ENCODE results near the gene C20orf173. TPM values are rescaled to one million over a fixed set of nuclear protein-coding genes. Genes with fewer than 3 reads are reported as not detected.
A peak's percentile ranks its signal among the peaks of the same experiment; 100 is the strongest.

Gene C20orf173
- total and polyA plus RNA-seq, 2 of the 13 experiments (the other 11 are each of a cell fraction or from before 2014, with no cell fraction given): not detected

- TF ChIP-seq, protein P1, sequence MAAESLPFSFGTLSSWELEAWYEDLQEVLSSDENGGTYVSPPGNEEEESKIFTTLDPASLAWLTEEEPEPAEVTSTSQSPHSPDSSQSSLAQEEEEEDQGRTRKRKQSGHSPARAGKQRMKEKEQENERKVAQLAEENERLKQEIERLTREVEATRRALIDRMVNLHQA (CRISPR knock-in tag; IDR thresholded peaks at IDR 0.05): no peak
- TF ChIP-seq ZNF747 (CRISPR knock-in tag; IDR thresholded peaks at IDR 0.05; ENCODE audit: borderline replicate concordance) (peak; percentile 95), ZNF558 (CRISPR knock-in tag; IDR thresholded peaks at IDR 0.05; ENCODE audit: borderline replicate concordance) (peak; percentile 88; the same call in 1 of the 2 replicates), MAFF (IDR thresholded peaks at IDR 0.05; ENCODE audit: low read depth, low read length) (peak; percentile 0; the same call in 1 of the 2 replicates), REL (CRISPR knock-in tag; conservative IDR thresholded peaks at IDR 0.05) (0 out of 2 replicates have a peak, but pooled peaks have one; percentile 73), ZNF10 (CRISPR knock-in tag; IDR thresholded peaks at IDR 0.05; ENCODE audit: borderline replicate concordance, low read depth) (no peak), ZNF782 (CRISPR knock-in tag; IDR thresholded peaks at IDR 0.05; ENCODE audit: borderline replicate concordance) (no peak; the same call in 1 of the 2 replicates), ZNF619 (CRISPR knock-in tag; IDR thresholded peaks at IDR 0.05) (peak; percentile 71; the same call in 1 of the 2 replicates), CHCHD3 (CRISPR knock-in tag; IDR thresholded peaks at IDR 0.05) (no peak), KLF11 (CRISPR knock-in tag; IDR thresholded peaks at IDR 0.05) (peak; percentile 23; the same call in 1 of the 2 replicates), RFX1 (IDR thresholded peaks at IDR 0.05) (peak; percentile 64; the same call in 1 of the 2 replicates), ZNF547 (CRISPR knock-in tag; IDR thresholded peaks at IDR 0.05) (peak; percentile 94), HDAC2 (CRISPR knock-in tag; IDR thresholded peaks at IDR 0.05) (peak; percentile 65), ZMYM2 (CRISPR knock-in tag; IDR thresholded peaks at IDR 0.05) (peak; percentile 94), RBAK (CRISPR knock-in tag; IDR thresholded peaks at IDR 0.05) (no peak), ZC3H4 (CRISPR knock-in tag; IDR thresholded peaks at IDR 0.05; ENCODE audit: borderline replicate concordance) (no peak), HOXA7 (CRISPR knock-in tag; IDR thresholded peaks at IDR 0.05) (no peak)
- TF ChIP-seq, protein P2, sequence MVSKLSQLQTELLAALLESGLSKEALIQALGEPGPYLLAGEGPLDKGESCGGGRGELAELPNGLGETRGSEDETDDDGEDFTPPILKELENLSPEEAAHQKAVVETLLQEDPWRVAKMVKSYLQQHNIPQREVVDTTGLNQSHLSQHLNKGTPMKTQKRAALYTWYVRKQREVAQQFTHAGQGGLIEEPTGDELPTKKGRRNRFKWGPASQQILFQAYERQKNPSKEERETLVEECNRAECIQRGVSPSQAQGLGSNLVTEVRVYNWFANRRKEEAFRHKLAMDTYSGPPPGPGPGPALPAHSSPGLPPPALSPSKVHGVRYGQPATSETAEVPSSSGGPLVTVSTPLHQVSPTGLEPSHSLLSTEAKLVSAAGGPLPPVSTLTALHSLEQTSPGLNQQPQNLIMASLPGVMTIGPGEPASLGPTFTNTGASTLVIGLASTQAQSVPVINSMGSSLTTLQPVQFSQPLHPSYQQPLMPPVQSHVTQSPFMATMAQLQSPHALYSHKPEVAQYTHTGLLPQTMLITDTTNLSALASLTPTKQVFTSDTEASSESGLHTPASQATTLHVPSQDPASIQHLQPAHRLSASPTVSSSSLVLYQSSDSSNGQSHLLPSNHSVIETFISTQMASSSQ (IDR thresholded peaks at IDR 0.05; ENCODE audit: low read depth): no peak
- TF ChIP-seq, protein P2 (CRISPR knock-in tag; IDR thresholded peaks at IDR 0.05; ENCODE audit: borderline replicate concordance): peak; percentile 50; the same call in 1 of the 2 replicates
- TF ChIP-seq, protein P3, sequence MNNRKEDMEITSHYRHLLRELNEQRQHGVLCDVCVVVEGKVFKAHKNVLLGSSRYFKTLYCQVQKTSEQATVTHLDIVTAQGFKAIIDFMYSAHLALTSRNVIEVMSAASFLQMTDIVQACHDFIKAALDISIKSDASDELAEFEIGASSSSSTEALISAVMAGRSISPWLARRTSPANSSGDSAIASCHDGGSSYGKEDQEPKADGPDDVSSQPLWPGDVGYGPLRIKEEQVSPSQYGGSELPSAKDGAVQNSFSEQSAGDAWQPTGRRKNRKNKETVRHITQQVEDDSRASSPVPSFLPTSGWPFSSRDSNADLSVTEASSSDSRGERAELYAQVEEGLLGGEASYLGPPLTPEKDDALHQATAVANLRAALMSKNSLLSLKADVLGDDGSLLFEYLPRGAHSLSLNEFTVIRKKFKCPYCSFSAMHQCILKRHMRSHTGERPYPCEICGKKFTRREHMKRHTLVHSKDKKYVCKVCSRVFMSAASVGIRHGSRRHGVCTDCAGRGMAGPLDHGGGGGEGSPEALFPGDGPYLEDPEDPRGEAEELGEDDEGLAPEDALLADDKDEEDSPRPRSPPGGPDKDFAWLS (CRISPR knock-in tag; IDR thresholded peaks at IDR 0.05; ENCODE audit: borderline replicate concordance): no peak
- TF ChIP-seq, protein P4, sequence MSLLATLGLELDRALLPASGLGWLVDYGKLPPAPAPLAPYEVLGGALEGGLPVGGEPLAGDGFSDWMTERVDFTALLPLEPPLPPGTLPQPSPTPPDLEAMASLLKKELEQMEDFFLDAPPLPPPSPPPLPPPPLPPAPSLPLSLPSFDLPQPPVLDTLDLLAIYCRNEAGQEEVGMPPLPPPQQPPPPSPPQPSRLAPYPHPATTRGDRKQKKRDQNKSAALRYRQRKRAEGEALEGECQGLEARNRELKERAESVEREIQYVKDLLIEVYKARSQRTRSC (CRISPR knock-in tag; IDR thresholded peaks at IDR 0.05; ENCODE audit: low read depth): no peak
These were observed 12.6 kb upstream of the C20orf173 start, which contains the start of gene ERGIC3 (continued) for GRCh38 chr20:35541783-35542662.
